HG03108 (cell line): ENCODE data around the gene MLLT11.
"Not testable (repeated sequence)": the region's sequence is repeated elsewhere in the genome, so short reads cannot be mapped to it uniquely, and the experiment has no call there.

ENCODE experiments used
- ATAC-seq: cut with Tn5 transposase; IDR thresholded peaks from one replicate; pipeline ENCODE4 v1.9.1; 2021; ENCODE audit warnings: moderate library complexity; ENCODE audit not compliant: unreplicated experiment

MLLT11 gene

GRCh38 chr1:151055581-151055980 is 4.6 kb upstream of the MLLT11 start:
- ATAC-seq = no peak

DNA sequence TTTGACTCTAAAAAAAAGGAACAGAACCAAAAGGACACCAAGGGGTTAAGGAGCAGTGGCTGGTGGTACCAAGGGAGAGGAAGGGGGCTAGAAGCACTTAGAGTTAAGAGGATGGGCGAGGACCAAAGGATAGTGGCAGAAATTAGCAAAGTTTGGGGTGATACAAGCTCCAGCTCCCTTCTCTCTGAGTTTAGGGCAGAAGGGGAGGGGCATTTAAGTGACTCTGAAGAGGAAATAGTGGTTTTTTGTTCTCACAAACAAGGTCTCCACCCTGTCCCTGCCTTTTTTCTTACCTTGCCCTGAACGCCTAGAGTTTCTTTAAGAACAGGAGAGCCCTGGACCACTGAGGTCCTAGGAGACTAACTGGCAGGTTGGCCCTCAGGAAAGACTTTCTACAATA is 4.0 kb upstream of the MLLT11 start:
- ATAC-seq = no peak

- no peak for ATAC-seq
Observed at GRCh38 chr1:151058692-151059091, 1.5 kb upstream of the MLLT11 start.

DNA sequence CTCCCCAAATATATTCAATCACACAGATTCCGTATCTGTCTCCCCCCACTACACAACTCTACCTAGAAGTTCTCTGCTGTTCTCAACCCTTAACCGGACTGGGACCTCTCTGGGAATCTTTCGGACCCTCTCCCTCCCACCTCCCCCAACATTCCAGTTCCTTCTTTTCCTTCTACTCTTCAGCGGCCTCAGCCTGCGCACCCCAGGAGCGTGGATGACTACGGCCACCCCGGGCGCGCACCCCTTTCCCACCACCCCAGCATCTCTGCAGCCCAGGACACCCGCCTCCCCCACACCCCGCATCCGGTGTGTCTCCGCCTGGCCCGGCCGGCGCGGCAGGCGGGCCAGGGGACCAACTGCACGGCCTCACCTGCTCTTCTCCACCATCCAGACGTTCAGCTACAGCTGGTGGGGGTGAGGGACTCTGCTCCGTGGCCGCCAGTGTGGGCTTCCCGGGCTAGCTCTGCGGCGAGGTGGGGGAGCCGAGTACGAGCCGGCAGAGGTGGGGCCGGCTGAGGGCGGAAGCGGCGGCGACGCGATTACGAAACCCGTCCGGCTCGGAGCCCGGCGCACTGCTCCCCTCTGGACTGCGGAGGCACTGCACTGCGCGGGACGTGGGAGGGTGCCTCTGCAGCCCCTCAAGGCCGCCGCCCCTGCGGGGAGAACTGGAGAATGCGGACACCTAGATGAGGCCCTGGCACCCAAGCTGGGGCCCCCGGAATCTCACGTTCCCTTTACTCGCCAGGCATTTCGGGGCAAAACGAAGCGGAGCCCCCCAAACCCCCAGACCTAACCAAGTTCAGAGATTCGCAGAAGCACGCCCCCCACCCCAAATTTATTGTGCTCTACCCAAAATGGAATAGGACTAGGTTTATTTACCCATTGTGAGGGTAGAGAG is 839 bp upstream of the MLLT11 start, which contains the start of gene CDC42SE1:
Gene CDC42SE1, minus strand, starts transcription at position 514 of the 898 bp plus-strand sequence. CDS start 3,892 bp downstream, outside the sequence.
- peak; percentile 79 for ATAC-seq

DNA sequence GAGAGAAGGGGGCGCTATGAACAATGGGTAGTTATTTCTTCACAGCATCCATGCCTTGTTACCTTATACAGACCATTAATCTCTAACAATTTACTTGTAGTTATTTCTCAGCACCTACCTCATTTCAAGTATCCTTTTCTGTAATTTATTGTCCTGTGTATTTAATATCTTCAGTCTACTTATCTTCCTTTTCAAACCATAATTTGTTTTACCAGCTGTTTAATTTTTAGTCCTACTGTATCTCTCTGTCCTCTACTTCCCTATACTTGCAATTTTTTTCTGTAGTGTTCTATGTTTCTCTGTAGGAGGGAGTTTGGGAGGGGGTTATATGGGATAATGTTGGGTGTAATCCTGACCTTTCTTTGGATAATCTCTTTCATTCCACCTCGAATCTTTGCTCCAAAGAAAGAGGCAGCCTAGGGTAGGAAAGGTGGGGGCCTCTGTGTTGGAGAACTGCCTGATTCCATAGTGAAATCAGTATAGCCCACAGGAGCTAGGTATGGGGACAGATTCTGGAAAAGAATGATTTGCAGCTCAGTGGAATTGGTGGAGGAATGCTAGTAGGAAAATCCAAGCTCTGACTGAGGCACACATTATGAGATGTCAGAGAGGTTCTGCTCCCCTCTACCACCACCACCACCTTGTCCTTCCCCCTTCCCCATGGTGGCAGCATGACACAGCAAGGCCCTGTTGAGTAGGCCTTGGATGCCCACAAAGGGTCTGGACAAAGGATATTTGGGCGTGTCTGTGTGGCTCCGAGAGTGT is 642 bp downstream of the MLLT11 start:
- no peak for ATAC-seq

- ATAC-seq = no peak
Observed at GRCh38 chr1:151061704-151062103, 1.5 kb downstream of the MLLT11 start.

- ATAC-seq = no peak
Observed at GRCh38 chr1:151062741-151063371, 2.7 kb downstream of the MLLT11 start.

- ATAC-seq = no peak
Observed at GRCh38 chr1:151065089-151065645, 5.0 kb downstream of the MLLT11 start.

DNA sequence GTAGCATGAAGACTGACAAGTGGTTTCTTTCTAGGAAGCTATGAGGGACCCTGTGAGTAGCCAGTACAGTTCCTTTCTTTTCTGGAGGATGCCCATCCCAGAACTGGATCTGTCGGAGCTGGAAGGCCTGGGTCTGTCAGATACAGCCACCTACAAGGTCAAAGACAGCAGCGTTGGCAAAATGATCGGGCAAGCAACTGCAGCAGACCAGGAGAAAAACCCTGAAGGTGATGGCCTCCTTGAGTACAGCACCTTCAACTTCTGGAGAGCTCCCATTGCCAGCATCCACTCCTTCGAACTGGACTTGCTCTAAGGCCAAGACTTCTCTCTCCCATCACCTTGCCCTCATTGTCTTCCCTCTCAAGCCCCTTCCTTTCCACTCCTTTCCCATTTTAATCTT is 7.0 kb downstream of the MLLT11 start:
- ATAC-seq = no peak

DNA sequence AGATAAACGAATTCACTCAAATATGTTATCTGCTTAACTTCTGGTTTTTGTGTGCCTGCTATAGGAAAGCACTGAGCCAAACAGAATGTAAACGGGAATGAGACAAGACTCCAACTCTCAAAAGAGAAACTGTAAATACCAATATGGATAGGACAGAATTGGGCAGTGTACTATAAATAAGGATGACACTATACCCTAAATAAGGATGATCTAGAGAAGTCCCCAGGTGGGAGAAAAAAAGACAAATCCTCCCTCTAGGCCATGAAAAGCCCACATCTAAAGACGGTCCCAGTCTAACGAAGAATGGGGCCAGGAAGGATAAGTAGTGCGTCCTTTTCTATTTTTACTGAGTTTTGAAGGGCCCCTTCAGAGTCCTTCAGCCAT is 8.9 kb downstream of the MLLT11 start:
- ATAC-seq = no peak

DNA sequence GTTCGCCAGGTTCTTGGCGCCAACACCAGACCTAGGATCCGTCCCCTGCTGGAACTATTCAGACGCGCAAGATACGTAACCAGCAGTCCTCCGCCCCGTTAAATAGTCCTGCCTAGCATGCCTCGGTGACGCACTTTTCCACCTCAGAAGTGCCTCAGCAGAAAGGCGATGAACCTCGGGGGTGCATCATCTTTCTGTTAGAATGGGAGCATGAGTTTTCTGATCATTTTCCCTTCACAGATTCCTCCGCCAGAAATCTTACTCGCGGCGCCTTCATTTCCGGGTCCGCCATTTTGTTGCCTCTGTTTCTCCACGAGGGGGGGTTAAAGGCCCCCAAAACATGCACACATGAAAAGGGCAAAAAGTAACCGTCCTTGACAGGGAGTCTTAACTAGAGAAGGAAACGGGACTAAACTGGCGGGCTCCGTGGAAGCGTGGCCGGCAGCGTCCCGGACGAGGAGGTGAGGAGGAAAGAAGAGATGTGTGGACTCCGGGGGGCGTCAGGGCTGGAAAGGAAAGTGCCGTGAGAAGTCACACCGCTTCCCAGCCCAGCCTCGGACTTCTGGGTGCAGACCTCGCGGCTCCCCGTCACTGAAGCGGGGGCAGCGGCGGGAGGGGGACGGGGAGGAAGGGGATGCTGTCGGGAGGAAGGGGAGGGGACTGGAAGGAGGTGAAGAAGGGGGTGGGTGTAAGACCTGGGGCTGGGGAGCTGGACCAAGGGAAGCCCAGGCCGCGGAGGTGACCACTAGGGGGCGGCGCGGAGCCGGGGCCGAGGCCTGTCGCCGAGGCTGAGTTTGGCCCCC is 10.5 kb downstream of the MLLT11 start, which contains the start of gene GABPB2:
Gene GABPB2, plus strand, starts transcription at position 288 of the 803 bp plus-strand sequence. CDS start 17,429 bp downstream, outside the sequence.
- peak; percentile 74 for ATAC-seq

GRCh38 chr1:151072224-151072623 is 12.0 kb downstream of the MLLT11 start:
- ATAC-seq = no peak

GRCh38 chr1:151085953-151086559 is 25.9 kb downstream of the MLLT11 start:
- ATAC-seq = no peak

- ATAC-seq = not testable (repeated sequence)
Observed at GRCh38 chr1:151097426-151097825, 37.2 kb downstream of the MLLT11 start.

GRCh38 chr1:151098126-151098525 is 37.9 kb downstream of the MLLT11 start:
- ATAC-seq = no peak

DNA sequence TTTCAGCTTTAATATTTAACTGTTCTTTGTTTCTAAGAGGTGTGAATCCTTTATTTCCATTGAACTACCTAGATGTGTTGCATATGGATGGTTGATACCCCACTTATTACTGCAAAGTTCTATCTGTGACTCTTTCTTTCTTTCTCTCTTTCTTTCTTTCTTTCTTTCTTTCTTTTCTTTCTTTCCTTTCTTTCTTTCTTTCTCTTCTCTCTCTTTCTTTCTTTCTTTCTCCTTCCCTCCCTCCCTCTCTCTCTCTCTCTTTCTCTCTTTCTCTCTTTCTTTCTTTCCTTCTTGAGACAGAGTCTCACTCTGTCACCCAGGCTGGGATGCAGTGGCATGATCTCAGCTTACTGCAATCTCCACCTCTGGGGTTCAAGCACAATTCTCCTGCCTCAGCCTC is 44.4 kb downstream of the MLLT11 start:
- no peak for ATAC-seq

- no peak for ATAC-seq
Observed at GRCh38 chr1:151106894-151107293, 46.7 kb downstream of the MLLT11 start.

DNA sequence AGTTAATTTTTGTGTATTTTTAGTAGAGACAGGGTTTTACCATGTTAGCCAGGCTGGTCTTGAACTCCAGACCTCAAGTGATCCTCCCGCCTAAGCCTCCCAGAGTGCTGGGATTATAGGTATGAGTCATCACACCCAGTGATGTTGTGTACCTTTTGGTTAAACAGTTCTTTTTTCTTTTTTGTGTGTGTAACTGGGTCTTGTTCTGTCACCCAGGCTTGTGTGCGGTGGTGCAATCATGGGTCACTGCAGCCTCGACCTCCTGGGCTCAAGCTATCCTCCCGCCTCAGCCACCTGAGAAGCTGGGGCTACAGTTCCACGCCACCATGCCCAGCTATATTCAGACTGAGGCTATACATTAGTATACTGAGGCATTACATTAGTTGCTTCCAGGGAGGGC is 48.1 kb downstream of the MLLT11 start:
- ATAC-seq = no peak

DNA sequence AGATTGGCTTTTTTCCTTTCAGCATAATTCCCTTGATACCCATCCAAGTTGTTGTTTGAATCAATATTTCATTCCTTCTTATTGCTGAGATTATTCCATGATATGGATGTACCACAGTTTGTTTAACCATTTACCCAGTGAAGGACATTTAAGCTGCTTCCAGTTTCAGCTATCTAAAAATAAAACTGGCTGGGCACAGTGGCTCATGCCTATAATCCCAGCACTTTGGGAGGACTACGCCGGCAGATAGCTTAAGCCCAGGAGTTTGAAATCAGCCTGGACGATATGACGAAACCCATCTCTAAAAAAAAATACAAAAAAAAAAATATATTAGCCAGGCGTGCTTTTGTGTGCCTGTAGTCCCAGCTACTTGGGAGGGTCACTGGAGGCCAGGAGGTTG is 53.7 kb downstream of the MLLT11 start:
- ATAC-seq = no peak
